Measurements from ENCODE around the gene SLFN13. TPM values are rescaled to one million over a fixed set of nuclear protein-coding genes. Genes with fewer than 3 reads are reported as not detected.

SLFN13 gene, protein sequence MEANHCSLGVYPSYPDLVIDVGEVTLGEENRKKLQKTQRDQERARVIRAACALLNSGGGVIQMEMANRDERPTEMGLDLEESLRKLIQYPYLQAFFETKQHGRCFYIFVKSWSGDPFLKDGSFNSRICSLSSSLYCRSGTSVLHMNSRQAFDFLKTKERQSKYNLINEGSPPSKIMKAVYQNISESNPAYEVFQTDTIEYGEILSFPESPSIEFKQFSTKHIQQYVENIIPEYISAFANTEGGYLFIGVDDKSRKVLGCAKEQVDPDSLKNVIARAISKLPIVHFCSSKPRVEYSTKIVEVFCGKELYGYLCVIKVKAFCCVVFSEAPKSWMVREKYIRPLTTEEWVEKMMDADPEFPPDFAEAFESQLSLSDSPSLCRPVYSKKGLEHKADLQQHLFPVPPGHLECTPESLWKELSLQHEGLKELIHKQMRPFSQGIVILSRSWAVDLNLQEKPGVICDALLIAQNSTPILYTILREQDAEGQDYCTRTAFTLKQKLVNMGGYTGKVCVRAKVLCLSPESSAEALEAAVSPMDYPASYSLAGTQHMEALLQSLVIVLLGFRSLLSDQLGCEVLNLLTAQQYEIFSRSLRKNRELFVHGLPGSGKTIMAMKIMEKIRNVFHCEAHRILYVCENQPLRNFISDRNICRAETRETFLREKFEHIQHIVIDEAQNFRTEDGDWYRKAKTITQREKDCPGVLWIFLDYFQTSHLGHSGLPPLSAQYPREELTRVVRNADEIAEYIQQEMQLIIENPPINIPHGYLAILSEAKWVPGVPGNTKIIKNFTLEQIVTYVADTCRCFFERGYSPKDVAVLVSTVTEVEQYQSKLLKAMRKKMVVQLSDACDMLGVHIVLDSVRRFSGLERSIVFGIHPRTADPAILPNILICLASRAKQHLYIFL
- 0.68 and 1.0 TPM in 2 replicates for total RNA-seq (2014; rRNA removed; shearing (Covaris generic))

DNA sequence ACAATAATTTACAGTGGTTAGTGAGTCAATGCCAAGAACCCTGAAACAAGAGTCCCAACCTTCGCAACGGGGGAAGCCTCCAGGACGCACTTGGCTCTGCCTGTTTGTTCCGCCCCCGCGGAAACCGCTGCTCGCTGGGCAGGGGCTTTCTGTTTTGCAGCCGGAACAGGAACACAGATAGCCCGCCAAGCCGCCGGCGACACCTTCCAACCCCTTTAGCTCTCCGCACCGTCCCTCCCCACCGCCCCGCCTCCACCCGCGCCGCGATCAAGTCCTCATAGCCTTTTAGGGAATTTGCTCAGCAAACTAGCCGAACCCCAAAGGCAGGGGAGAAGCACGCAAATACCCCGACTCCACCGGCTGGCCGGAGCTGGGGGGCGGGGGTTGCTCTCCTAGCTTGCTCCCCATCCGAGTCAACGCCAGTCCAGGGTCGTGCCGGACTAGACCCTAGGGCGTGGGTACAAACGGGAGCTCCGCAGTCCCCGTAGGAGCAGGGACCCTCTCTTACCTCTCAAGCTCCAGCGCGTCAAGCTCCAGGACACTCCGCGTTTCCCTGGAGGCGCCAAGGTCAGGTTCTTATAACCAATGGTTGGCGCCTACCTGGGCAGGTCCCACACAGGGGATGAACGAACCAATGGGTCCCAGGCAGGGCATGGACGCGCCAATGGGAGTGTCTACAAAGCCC is at the start of gene SLFN13:
Gene SLFN13 (minus strand): TSS at position 553 of the 685 bp plus-strand sequence. CDS start 3,086 bp downstream, outside the sequence.
- Histone ChIP-seq H3K9me3 (replicated peaks) (0 out of 2 replicates have a peak, but pooled peaks cover 3% of the 10 kb centered on the region), H3K4me3 (peak within 1 kb of the TSS; percentile 33), H3K27me3 (replicated peaks) (no peaks in the 10 kb centered on the region), H3K36me3 (no peaks in the 10 kb centered on the region), H3K4me1 (replicated peaks) (peaks cover 6% of the 10 kb centered on the region), H3K27ac (no peak within 1 kb of the TSS)
- DNase-seq (ENCODE audit: low read depth in 1 of 2, low spot score in 2 of 2): peak; percentile 17 to 62

DNA sequence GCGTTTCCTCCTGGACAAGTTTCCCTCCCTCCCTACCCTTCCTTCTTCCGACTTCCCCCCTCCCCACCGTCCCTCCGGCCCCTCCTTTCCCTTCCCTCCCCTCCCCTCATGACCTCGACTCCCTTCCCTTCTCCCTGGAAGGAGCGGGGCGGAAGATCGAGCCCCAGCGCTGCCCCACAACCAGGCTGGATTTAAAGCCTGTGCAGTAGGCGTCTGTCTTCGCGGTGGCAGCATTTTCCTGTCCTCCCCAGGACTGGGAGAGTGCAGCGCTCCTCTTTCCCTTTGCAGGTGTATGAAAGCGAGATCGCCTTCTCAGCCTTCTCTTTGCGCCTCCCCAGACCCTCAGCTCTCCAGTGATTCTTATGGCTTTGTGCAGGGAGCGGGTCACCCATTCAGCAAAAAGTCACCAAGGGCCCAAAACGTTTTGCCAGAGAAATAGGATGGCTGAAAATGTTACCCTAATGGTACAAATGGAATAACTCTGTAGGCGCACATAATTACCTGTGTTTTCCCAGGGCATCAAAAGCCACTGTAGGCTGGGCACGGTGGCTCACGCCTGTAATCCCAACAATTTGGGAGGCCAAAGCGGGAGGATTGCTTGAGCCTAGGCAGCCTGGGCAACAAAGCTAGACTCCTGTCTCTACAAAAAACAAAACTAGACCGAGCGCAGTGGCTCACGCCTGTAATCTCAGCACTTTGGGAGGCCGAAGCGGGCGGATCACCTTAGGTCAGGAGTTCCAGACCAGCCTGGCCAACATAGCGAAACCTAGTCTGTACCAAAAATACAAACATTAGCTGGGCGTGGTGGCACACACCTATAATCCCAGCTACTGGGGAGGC is 48.1 kb upstream of the SLFN13 start:
- no peaks in the 10 kb centered on the region for H3K4me1 ChIP-seq (replicated peaks)
- DNase-seq (ENCODE audit: low read depth in 1 of 2, low spot score in 2 of 2): no peak

DNA sequence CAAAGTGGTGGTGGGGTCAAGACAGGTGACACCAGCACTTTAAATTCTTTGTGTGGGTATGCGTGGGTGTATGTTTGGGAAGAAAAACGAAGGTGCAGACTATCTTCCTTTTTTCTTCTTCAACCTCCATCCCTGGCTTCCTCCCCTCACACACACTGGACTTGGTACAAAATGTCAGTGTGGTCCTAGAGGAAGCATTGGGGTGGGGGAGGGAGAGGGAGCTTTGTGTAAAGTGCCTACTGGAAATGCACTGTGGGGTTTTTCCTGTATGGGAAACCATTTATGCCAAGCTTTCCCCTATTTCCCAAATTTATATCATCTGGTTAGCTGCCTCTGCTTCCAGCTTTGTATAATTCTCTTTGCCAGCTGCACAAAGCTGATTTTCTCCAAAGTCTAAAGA is 44.5 kb upstream of the SLFN13 start:
- DNase-seq (ENCODE audit: low read depth in 1 of 2, low spot score in 2 of 2): no peak
- Histone ChIP-seq H3K27ac (no peak overlapping the region), H3K4me3 (no peak overlapping the region), H3K36me3 (no peaks in the 10 kb centered on the region), H3K27me3 (replicated peaks) (no peaks in the 10 kb centered on the region), H3K9me3 (replicated peaks) (peaks cover 4% of the 10 kb centered on the region; the same call in 1 of the 2 replicates), H3K4me1 (replicated peaks) (peaks cover 1% of the 10 kb centered on the region)

More for the DNA sequence above, 48.1 kb upstream of the SLFN13 start:
- Histone ChIP-seq H3K27ac (no peak overlapping the region), H3K36me3 (no peaks in the 10 kb centered on the region), H3K27me3 (replicated peaks) (no peaks in the 10 kb centered on the region), H3K9me3 (replicated peaks) (no peaks in the 10 kb centered on the region), H3K4me3 (no peak overlapping the region)

DNA sequence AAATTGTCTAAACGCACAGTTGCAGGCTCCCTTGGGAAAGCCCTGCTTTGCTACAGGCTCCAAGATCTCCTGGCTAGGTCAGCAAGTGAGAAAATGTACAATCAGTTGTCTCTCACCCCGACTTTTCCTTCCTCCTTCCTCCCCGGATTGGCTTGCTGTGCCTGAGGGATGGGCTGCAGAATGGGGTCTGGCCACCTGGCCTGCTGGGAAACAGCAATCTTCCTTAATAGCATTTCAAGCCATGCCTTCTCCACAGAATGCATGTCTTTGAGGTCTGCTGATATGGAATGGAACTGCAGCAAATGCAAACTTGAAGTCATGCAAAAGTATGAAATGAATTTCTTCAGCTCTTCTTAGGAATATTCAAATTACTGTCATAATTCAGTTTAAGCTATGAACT is 42.9 kb upstream of the SLFN13 start:
- no peak overlapping the region for H3K27ac ChIP-seq
- no peak overlapping the region for H3K4me3 ChIP-seq
- no peaks in the 10 kb centered on the region for H3K36me3 ChIP-seq
- peaks cover 7% of the 10 kb centered on the region for H3K4me1 ChIP-seq (replicated peaks)
- peaks cover 5% of the 10 kb centered on the region; the same call in 1 of the 2 replicates for H3K9me3 ChIP-seq (replicated peaks)
- no peak for DNase-seq (ENCODE audit: low read depth in 1 of 2, low spot score in 2 of 2)
- H3K27me3 ChIP-seq (replicated peaks): no peaks in the 10 kb centered on the region

DNA sequence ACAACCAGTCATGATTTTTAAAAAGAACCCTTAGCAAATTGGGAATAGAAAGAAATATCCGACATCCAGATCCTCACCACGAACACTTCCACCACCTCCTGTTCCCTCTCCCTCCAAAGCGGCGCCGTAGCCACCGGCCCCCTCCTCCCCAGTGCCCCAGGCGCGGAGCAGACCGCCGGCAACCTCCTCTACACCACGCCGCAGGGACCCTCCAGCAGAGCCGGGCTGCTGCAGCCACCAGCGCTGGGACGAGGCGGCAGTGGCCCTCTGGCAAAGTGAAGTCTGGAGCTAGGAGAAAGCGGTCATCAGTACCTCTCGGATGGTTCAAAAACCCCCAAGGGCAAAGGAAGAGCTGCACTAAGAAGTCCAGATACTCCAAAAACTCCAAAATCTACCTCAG is 41.4 kb upstream of the SLFN13 start:
- no peak for DNase-seq (ENCODE audit: low read depth in 1 of 2, low spot score in 2 of 2)
- Histone ChIP-seq H3K4me3 (no peak overlapping the region), H3K27me3 (replicated peaks) (no peaks in the 10 kb centered on the region), H3K27ac (no peak overlapping the region), H3K9me3 (replicated peaks) (peaks cover 5% of the 10 kb centered on the region; the same call in 1 of the 2 replicates), H3K36me3 (no peaks in the 10 kb centered on the region), H3K4me1 (replicated peaks) (peaks cover 7% of the 10 kb centered on the region)

DNA sequence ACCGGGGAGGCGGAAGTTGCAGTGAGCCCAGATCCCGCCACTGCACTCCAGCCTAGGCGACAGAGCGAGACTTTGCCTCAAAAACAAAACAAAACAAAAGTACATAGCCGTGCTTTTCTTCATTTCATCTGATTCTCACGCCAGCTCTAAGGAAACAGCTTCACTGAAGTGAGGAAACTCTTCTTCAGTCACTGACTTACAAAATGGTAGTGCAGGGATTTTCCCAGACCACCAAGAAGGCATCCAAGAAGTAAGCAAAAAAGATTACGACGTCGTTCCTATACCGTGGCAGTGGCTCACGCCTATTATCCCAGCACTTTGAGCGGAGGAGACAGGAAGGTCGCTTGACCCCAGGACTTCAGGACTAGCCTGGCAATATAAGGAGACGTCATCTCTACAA is 40.4 kb upstream of the SLFN13 start:
- H3K27ac ChIP-seq: no peak overlapping the region
- H3K36me3 ChIP-seq: no peaks in the 10 kb centered on the region
- no peaks in the 10 kb centered on the region for H3K27me3 ChIP-seq (replicated peaks)
- no peak for DNase-seq (ENCODE audit: low read depth in 1 of 2, low spot score in 2 of 2)
- H3K4me1 ChIP-seq (replicated peaks): peaks cover 7% of the 10 kb centered on the region
- peaks cover 5% of the 10 kb centered on the region; the same call in 1 of the 2 replicates for H3K9me3 ChIP-seq (replicated peaks)
- H3K4me3 ChIP-seq: no peak overlapping the region

DNA sequence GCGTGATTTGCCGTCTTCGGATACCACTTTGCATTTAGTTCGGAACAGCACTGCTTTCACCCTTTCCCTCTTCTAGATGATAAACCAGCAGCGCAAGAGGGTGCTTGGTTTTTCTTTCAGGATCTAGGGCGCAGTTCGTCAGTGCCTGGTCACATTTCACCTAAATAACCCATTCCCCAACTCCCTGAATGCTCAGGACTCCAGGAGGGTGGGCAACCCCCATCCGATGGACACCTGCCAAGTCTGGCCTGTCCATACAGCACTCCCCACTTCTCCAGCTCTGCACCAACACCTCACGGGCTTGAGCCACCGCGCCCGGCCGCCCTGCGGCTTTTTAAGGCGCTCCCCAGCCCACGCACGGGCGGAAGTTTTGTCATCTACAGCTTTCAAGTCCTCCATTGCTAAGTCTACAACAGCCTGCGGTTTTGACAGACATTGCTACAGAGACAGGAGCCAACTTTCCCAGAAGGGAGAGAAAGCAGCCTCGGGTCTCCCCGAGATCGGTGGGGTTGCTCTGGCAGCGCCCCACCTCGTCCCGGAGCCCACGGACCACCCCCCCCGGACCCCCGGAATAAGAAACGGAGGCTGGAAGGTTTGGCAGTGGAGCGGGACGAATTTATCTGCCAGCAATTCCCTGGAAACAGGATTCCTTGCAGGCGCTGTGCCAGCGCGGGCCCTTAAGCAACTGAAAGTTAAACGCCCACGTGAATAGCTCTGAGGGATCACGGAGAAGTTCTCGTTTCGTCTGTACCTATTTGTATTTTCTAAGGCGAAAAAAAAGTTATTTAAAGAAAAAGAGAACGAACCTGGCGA is 38.6 kb upstream of the SLFN13 start:
- peak in 1 of 2 experiments; percentile 30 for DNase-seq (ENCODE audit: low read depth in 1 of 2, low spot score in 2 of 2)
- H3K27me3 ChIP-seq (replicated peaks): no peaks in the 10 kb centered on the region

DNA sequence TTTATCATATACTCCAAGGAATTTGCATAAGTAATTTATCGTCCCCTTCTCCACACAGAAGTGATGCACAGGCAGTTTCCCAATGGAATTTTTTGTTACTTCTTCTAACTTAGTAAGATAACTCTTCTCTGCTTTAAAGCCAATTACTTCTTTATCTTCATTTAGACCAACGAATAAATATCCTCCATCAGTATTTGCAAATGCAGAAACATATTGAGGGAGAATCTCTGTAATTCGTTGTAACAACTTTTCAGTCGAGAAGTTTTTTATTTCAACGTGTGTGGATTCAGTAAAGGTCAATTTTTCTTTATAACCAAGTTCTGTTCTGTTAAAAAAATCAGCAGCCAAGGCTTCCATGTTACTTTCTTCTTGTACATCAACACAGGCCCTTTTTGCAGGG is 30.7 kb upstream of the SLFN13 start:
- H3K27me3 ChIP-seq (replicated peaks): no peaks in the 10 kb centered on the region
- no peak overlapping the region for H3K27ac ChIP-seq
- no peaks in the 10 kb centered on the region for H3K4me1 ChIP-seq (replicated peaks)
- H3K9me3 ChIP-seq (replicated peaks): no peaks in the 10 kb centered on the region
- no peak overlapping the region for H3K4me3 ChIP-seq
- no peaks in the 10 kb centered on the region for H3K36me3 ChIP-seq
- no peak for DNase-seq (ENCODE audit: low read depth in 1 of 2, low spot score in 2 of 2)

More for the DNA sequence above, 38.6 kb upstream of the SLFN13 start:
- peak overlapping the region; percentile 29; the same call in 1 of the 2 replicates for H3K27ac ChIP-seq
- H3K4me1 ChIP-seq (replicated peaks): peaks cover 7% of the 10 kb centered on the region
- H3K9me3 ChIP-seq (replicated peaks): peaks cover 5% of the 10 kb centered on the region; the same call in 1 of the 2 replicates
- peak overlapping the region; percentile 40 for H3K4me3 ChIP-seq
- H3K36me3 ChIP-seq: no peaks in the 10 kb centered on the region

DNA sequence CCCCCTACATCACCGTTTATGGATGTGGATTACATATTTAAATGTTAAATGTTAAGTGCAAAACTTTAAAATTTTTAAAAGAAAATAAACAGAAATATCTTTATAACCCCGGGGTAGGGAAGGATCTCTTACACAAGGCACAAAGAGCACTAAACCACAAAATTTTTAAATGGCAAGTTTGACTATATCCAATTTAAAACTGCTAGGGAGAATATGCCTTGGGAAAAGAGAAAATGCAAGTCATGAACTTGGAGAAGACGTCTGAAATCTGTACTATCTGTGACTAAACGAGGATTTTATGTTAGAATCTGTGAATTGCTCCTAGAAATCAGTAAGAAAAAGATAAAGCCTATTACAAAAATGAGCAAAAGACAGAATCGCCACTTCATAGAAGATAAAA is 28.7 kb upstream of the SLFN13 start:
- no peaks in the 10 kb centered on the region for H3K27me3 ChIP-seq (replicated peaks)
- H3K9me3 ChIP-seq (replicated peaks): 0 out of 2 replicates have a peak, but pooled peaks cover 3% of the 10 kb centered on the region
- H3K36me3 ChIP-seq: no peaks in the 10 kb centered on the region
- H3K4me3 ChIP-seq: no peak overlapping the region
- H3K4me1 ChIP-seq (replicated peaks): no peaks in the 10 kb centered on the region
- no peak for DNase-seq (ENCODE audit: low read depth in 1 of 2, low spot score in 2 of 2)
- no peak overlapping the region for H3K27ac ChIP-seq

DNA sequence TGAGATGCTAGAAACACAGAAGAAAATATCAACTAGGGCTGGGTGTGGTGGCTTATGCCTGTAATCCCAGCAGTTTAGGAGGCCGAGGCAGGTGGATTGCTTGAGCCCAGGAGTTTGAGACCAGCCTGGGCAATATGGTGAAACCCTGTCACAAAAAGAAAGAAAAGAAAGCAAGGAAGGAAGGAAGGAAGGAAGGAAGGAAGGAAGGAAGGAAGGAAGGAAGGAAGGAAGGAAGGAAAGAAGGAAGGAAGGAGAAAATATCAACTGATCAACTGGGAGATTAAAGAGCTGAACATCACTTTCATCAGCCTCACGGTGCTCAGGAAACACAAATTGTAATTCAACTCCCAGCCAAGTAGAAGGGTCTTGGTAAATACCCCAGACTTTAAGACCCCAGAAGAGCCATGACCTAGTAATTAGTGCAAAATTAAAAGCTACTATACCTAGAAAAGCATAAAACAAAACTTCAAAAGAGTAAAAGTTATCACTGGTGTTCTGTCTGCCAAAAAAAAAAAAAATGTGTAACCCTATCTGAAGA is 27.8 kb upstream of the SLFN13 start:
- no peak overlapping the region for H3K4me3 ChIP-seq
- no peaks in the 10 kb centered on the region for H3K4me1 ChIP-seq (replicated peaks)
- DNase-seq (ENCODE audit: low read depth in 1 of 2, low spot score in 2 of 2): no peak
- H3K27me3 ChIP-seq (replicated peaks): no peaks in the 10 kb centered on the region
- H3K9me3 ChIP-seq (replicated peaks): 0 out of 2 replicates have a peak, but pooled peaks cover 3% of the 10 kb centered on the region
- no peaks in the 10 kb centered on the region for H3K36me3 ChIP-seq
- H3K27ac ChIP-seq: no peak overlapping the region

DNA sequence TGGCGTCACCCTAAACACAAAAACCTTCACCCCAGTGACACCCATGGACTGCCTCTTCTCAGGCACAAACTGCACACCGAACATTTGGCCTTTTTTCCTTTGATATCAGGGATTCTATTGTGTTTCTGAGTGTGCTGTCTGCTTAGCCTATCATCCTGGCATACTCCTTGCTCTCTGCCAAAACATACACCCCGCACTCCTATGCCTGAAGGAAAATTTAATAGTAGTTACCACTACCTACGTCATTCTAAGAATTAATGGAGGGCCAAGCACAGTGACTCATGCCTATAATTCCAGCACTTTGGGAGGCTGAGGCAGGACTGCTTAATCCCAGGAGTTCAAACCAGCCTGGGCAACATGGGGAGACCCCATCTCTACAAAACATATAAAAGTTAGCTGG is 19.9 kb upstream of the SLFN13 start:
- Histone ChIP-seq H3K27me3 (replicated peaks) (no peaks in the 10 kb centered on the region), H3K4me1 (replicated peaks) (no peaks in the 10 kb centered on the region), H3K4me3 (no peak overlapping the region), H3K36me3 (no peaks in the 10 kb centered on the region), H3K27ac (no peak overlapping the region), H3K9me3 (replicated peaks) (0 out of 2 replicates have a peak, but pooled peaks cover 2% of the 10 kb centered on the region)
- DNase-seq (ENCODE audit: low read depth in 1 of 2, low spot score in 2 of 2): no peak

DNA sequence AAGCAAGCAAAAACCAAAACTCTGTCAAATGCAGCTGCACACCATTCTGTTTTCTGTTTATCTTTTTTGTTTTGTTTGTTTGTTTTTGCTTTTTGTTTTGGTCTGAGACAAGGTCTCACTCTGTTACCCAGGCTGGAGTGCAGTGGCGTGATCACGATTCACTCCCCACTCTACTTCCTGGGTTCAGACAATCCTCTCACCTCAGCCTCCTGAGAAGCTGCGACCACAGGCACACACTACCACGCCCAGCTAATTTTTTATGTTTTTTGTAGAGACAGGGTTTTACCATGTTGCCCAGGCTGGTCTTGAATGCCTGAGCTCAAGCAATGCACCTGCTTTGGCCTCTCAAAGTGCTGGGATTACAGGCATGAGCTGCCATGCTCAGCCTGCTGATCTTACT is 19.3 kb upstream of the SLFN13 start:
- Histone ChIP-seq H3K9me3 (replicated peaks) (no peaks in the 10 kb centered on the region), H3K36me3 (no peaks in the 10 kb centered on the region), H3K27ac (no peak overlapping the region), H3K27me3 (replicated peaks) (0 out of 2 replicates have a peak, but pooled peaks cover 3% of the 10 kb centered on the region), H3K4me3 (no peak overlapping the region), H3K4me1 (replicated peaks) (no peaks in the 10 kb centered on the region)
- DNase-seq (ENCODE audit: low read depth in 1 of 2, low spot score in 2 of 2): no peak
